Natural killer cell treated with Interleukin-12 subunit alpha and Interleukin-12 subunit beta and Interleukin-15 and Interleukin-18, amount 100 ng/mL, for 72 hours (primary cell): ENCODE results near the gene MAGI1. TPM values are rescaled to one million over a fixed set of nuclear protein-coding genes. Genes with fewer than 3 reads are reported as not detected.

Source experiments
- ATAC-seq, 2 donors: fragments of 150-1000 bp; cut with Tn5 transposase in 1 of 2; sonication (Bioruptor Pico), chemical (Tn5 transposase) in 1 of 2; 2 replicates each; pipeline ENCODE4 v1.10.0; 2021
- DNase-seq: peaks from one replicate; pipeline ENCODE4 v3.0.0; 2022; ENCODE audit warnings: low spot score
- H3K27ac Mint-ChIP-seq, 2 donors: 1 replicate in 1 of 2; 2 replicates in 1 of 2; pipeline ENCODE4 v1.8.0; 2022; ENCODE audit warnings: mixed read lengths in 2 of 2, mild to moderate bottlenecking in 1 of 2, moderate library complexity in 1 of 2
- H3K27me3 Mint-ChIP-seq, 2 donors: 1 replicate in 1 of 2; 2 replicates in 1 of 2; pipeline ENCODE4 v1.8.0; 2022; ENCODE audit warnings: mixed read lengths in 2 of 2
- H3K36me3 Mint-ChIP-seq: one replicate; pipeline ENCODE4 v1.8.0; 2022; ENCODE audit warnings: mixed read lengths
- H3K4me1 Mint-ChIP-seq, 2 donors: 1 replicate in 1 of 2; 2 replicates in 1 of 2; pipeline ENCODE4 v1.8.0; 2022; ENCODE audit warnings: low read depth in 2 of 2, mixed read lengths in 2 of 2, mild to moderate bottlenecking in 1 of 2
- H3K4me3 Mint-ChIP-seq: one replicate; pipeline ENCODE4 v1.8.0; 2022; ENCODE audit warnings: mixed read lengths
- H3K9me3 Mint-ChIP-seq: 2 replicates; pipeline ENCODE4 v1.8.0; 2022; ENCODE audit warnings: mixed read lengths
- total RNA-seq, 2 donors: library from RNA; stranded (reverse); gene quantifications; one replicate each; pipeline ENCODE4 v1.2.3, GENCODE V29; 2022

MAGI1 gene
- total RNA-seq, 2 donors from 2014 or later = not detected

DNA sequence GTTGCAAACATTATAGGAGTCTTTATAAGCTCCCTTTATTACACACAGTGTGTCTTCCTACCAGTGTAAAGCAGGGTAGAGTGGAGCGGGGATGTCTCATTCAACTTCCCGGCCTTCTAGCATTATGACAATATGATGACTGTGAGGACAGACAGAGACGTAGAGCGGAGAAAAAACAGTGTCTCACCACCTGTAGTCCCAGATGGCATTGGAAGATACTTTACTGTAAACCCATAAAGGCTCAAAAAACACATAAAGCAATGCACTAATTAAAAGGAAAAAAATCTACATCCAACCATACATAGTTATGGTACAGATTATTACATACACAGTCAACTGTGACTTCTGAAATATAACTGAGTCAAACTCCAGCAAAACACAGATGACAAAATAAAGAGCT, 383.7 kb downstream of the MAGI1 start:
- no peak overlapping the region for H3K4me3 Mint-ChIP-seq
- ATAC-seq (no peak), DNase-seq (no peak)
- no peaks in the 10 kb centered on the region for H3K4me1 Mint-ChIP-seq
- H3K36me3 Mint-ChIP-seq = no peaks in the 10 kb centered on the region
- peaks cover 9% of the 10 kb centered on the region for H3K9me3 Mint-ChIP-seq
- H3K27me3 Mint-ChIP-seq = no peaks in the 10 kb centered on the region
- no peak overlapping the region for H3K27ac Mint-ChIP-seq

DNA sequence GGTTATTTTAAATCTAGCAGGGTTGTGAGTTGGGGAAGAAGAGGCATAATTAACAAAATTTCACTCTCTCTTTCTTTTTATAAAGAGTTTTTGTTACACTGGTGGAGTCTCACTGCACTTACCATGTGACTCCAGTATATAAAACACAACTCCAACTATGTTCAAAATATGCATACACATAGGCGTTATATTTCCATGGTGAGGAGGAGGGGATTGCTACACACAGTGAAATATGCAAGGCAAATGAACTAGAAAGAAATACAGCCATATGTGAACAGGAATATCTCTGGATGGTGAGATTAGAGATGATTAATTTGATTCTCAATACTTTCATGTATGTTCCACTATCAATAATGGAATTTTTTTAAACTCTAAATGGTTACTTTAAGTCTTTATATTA, 385.0 kb downstream of the MAGI1 start:
- H3K4me3 Mint-ChIP-seq = no peak overlapping the region
- no peaks in the 10 kb centered on the region for H3K36me3 Mint-ChIP-seq
- H3K27me3 Mint-ChIP-seq = no peaks in the 10 kb centered on the region
- ATAC-seq (no peak), DNase-seq (no peak)
- peaks cover 9% of the 10 kb centered on the region for H3K9me3 Mint-ChIP-seq
- H3K27ac Mint-ChIP-seq = no peak overlapping the region
- no peaks in the 10 kb centered on the region for H3K4me1 Mint-ChIP-seq

DNA sequence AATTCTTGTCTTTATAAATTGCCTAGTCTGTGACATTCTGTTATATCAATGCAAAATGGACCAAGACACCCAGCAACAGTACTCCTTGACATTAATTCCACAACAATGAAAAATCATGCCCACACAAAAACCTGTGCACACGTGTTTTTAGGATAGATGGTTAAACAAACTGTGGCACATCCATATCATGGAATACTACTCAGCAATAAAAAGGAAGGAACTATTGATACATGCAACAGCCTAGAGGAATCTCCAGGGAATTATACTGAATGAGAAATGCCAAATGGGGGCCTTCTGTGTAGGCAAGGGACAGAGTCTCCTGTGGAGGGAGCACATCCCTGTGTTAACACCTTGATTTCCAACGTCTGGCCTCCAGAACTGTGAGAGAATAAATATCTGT, 388.5 kb downstream of the MAGI1 start:
- DNase-seq (no peak), ATAC-seq (no peak)
- no peaks in the 10 kb centered on the region for H3K4me1 Mint-ChIP-seq
- no peak overlapping the region for H3K4me3 Mint-ChIP-seq
- no peaks in the 10 kb centered on the region for H3K27me3 Mint-ChIP-seq
- H3K27ac Mint-ChIP-seq = no peak overlapping the region
- peaks cover 10% of the 10 kb centered on the region for H3K9me3 Mint-ChIP-seq
- peaks cover 7% of the 10 kb centered on the region for H3K36me3 Mint-ChIP-seq

DNA sequence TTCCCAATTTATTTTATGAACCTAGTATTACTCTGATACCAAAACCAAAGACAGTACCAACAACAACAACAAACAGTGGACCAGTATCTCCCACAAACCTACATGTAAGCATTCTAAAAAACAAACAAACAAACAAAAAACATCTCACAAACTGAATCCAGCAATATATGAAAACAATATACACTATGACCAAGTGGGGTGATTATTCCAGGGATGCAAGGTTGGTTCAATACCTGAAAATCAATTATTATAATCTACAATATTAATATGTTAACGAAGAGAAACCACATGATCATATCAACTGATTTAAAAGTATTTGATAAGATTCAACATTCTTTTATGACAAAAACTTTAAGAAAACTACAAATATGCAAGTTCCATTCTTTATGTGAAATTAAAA, 391.3 kb downstream of the MAGI1 start:
- DNase-seq = no peak
- Mint-ChIP-seq H3K27ac (no peak overlapping the region), H3K36me3 (peaks cover 11% of the 10 kb centered on the region), H3K9me3 (peaks cover 13% of the 10 kb centered on the region), H3K27me3 (no peaks in the 10 kb centered on the region), H3K4me1 (no peaks in the 10 kb centered on the region), H3K4me3 (no peak overlapping the region)
- no peak for ATAC-seq

DNA sequence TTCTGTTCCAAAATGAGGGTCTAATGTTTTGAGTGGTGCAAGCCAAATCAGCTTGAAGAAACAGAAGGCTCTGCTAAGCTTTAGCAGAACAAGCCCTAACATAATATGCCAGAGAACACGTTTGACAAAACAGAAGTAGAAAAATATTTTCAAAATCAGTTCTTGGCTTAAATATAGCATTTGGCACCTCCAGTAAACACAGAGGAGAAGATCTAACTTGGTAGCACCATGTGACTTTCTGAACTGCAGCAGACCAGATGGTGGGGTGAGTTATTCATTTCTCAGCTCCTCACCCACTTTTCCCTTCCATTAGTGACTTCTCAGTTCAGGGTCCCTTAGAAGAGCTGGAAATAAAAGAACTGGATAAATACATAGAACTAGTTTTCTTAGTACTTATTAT, 395.8 kb downstream of the MAGI1 start:
- no peaks in the 10 kb centered on the region for H3K27me3 Mint-ChIP-seq
- H3K36me3 Mint-ChIP-seq = peaks cover 16% of the 10 kb centered on the region
- H3K4me3 Mint-ChIP-seq = no peak overlapping the region
- ATAC-seq (no peak), DNase-seq (no peak)
- H3K4me1 Mint-ChIP-seq = no peaks in the 10 kb centered on the region
- no peak overlapping the region for H3K27ac Mint-ChIP-seq
- peaks cover 24% of the 10 kb centered on the region for H3K9me3 Mint-ChIP-seq

DNA sequence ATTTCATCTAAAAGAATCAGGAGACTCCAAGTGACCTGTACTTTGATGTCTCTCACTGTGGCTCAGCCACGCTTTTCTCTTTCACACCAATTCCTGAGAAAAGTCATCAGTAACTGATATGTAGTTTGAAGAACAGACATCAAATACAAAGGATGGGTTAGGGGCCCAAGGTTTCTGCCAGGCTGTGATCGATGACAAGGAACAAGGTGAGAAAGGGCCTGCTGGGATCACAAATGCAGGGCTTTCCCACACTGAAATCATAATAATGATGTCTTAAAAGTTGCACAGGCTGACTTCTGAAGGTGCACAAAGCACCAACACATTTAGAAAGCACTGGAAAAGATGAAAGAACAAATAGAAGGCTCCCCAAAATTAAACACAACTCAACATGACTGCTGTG, 396.9 kb downstream of the MAGI1 start:
- peaks cover 24% of the 10 kb centered on the region for H3K9me3 Mint-ChIP-seq
- ATAC-seq = no peak
- DNase-seq = no peak

DNA sequence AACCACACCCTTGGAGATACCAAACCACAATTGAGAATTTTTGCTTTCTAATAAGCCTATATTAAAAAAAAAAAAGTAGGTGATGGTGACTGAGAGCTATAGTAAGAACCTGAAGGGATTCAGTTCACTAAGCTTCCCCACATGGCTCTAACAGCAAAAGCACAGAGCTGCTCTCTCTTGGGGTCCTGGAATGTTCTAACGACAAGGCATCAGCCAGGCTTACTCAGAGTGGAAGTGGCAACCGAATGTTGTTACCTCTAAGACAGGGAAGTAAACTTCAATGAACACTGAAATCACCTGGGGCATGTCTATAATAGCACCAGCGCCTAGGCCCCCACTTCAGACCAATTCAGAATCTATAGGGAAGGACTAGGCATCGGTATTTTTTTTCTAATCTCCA, 397.7 kb downstream of the MAGI1 start:
- Mint-ChIP-seq H3K27me3 (no peaks in the 10 kb centered on the region), H3K36me3 (peaks cover 8% of the 10 kb centered on the region)

More for the DNA sequence above, 396.9 kb downstream of the MAGI1 start:
- H3K36me3 Mint-ChIP-seq = peaks cover 11% of the 10 kb centered on the region
- H3K4me3 Mint-ChIP-seq = no peak overlapping the region
- H3K27me3 Mint-ChIP-seq = no peaks in the 10 kb centered on the region
- no peak overlapping the region for H3K27ac Mint-ChIP-seq
- no peaks in the 10 kb centered on the region for H3K4me1 Mint-ChIP-seq

DNA sequence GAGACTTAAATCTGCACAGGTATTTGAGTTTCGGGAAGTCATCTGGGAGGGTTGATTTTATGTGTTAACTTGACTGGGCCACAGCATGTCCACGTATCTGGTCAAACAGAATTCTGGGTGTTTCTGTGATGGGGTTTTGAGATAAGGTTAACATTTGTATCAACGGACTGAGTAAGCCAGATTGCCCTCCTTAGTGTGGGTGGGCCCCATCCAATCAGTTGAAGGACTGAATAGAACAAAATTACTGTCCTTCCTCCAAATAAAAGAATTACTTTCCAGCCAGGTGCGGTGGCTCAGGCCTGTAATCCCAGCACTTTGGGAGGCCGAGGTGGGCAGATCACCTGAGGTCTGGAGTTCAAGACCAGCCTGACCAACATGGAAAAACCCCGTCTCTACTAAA, 399.3 kb downstream of the MAGI1 start:
- H3K27me3 Mint-ChIP-seq = no peaks in the 10 kb centered on the region
- peaks cover 23% of the 10 kb centered on the region for H3K9me3 Mint-ChIP-seq

More for the DNA sequence above, 397.7 kb downstream of the MAGI1 start:
- H3K4me1 Mint-ChIP-seq = no peaks in the 10 kb centered on the region
- DNase-seq (no peak), ATAC-seq (no peak)
- H3K4me3 Mint-ChIP-seq = no peak overlapping the region
- H3K9me3 Mint-ChIP-seq = peaks cover 19% of the 10 kb centered on the region
- H3K27ac Mint-ChIP-seq = no peak overlapping the region

DNA sequence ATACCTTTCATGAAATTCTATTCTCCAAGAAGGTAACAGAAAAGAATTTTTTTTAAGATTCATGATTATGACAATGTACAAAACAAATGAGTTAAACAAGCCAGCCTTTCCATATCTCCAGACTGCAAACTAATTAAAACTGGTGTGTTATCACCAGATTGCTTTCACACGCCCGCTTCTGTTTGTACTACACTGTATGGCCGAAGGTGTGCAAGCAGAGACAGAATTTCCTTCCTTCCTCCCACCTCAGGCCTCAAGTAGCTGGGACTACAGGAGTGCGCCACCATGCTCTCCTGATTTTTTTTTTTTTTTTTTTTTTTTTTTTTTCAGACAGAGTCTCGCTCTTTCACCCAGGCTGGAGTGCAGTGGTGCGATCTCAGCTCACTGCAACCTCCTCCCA, 400.4 kb downstream of the MAGI1 start:
- Mint-ChIP-seq H3K36me3 (peaks cover 4% of the 10 kb centered on the region), H3K27ac (no peak overlapping the region), H3K4me3 (no peak overlapping the region), H3K9me3 (peaks cover 18% of the 10 kb centered on the region), H3K27me3 (no peaks in the 10 kb centered on the region), H3K4me1 (no peaks in the 10 kb centered on the region)
- DNase-seq = no peak
- no peak for ATAC-seq

More for the DNA sequence above, 399.3 kb downstream of the MAGI1 start:
- peaks cover 8% of the 10 kb centered on the region for H3K36me3 Mint-ChIP-seq
- DNase-seq (no peak), ATAC-seq (no peak)
- no peaks in the 10 kb centered on the region for H3K4me1 Mint-ChIP-seq
- H3K4me3 Mint-ChIP-seq = no peak overlapping the region
- H3K27ac Mint-ChIP-seq = no peak overlapping the region

DNA sequence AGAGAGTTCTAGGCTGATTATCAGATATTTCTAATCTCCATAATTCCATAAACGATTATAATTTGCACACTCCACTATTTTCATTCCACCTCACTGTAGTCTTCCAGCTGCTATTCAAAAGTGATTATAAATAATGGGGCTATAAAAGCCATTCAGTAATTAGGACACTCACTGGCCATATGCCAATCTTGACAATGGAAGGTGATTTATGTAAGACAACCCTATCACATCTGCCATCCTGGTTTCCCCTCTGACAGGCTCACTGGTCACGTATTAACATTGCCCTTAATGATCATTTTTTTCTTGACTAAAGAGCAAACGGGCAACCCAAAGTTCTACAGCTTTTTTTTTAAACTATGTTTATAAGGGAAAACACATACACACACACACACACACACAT, 402.4 kb downstream of the MAGI1 start:
- ATAC-seq (no peak), DNase-seq (no peak)
- Mint-ChIP-seq H3K9me3 (peaks cover 11% of the 10 kb centered on the region), H3K4me3 (no peak overlapping the region), H3K27ac (no peak overlapping the region), H3K4me1 (no peaks in the 10 kb centered on the region), H3K27me3 (no peaks in the 10 kb centered on the region), H3K36me3 (peaks cover 4% of the 10 kb centered on the region)

DNA sequence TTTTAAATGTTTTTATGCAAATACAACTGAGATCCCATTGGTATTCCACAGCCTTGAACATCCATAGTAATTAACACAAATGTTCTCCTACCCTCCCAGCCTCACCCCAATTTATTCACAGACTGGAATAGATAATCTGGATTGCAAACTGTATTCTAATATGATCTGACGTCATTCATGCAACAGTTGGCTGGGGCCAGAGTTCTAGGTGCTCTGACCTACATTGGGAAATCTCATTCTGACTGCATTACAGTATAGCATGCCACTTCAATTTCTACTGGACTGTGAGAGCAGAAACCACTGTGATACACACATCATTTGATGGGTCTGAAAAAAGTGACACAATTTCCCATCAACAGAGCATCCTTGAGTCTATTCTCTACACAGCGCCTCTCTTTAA, 403.1 kb downstream of the MAGI1 start:
- H3K9me3 Mint-ChIP-seq = peaks cover 14% of the 10 kb centered on the region
- peaks cover 4% of the 10 kb centered on the region for H3K36me3 Mint-ChIP-seq
- no peaks in the 10 kb centered on the region for H3K27me3 Mint-ChIP-seq
- no peak for DNase-seq
- ATAC-seq = no peak
- H3K4me3 Mint-ChIP-seq = no peak overlapping the region
- H3K27ac Mint-ChIP-seq = no peak overlapping the region
- H3K4me1 Mint-ChIP-seq = no peaks in the 10 kb centered on the region

DNA sequence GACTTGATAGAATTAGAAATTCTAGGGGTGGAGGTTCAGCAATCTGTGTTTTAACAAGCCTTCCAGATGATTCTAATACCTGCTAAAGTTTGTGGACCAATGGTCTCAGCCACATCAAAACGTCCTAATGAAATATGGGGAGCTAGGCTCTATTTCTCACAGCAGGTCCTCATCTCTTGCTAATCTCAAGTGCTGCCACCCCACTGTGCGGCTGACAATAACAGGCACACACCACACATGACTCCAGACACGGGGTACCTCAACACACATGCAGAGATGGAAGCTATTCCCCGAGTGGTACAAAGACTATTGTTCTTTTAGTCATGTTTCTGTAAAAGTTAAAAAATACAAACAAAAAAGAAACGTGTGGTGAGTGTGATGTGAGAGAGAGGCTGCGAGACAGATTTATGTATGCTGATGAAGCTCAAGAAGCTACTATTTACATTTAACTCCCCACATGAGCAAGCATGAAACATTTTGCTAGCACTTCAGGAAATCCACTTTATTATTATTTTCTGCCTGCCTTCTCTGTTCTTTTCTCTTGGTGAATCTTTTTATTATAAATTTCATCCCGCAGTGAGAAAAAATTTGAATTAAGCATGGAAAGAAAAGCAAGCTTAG, 405.6 kb downstream of the MAGI1 start:
- ATAC-seq (no peak), DNase-seq (no peak)
- H3K4me1 Mint-ChIP-seq = no peaks in the 10 kb centered on the region
- H3K36me3 Mint-ChIP-seq = no peaks in the 10 kb centered on the region
- no peak overlapping the region for H3K27ac Mint-ChIP-seq
- no peak overlapping the region for H3K4me3 Mint-ChIP-seq
- H3K27me3 Mint-ChIP-seq = no peaks in the 10 kb centered on the region
- H3K9me3 Mint-ChIP-seq = peaks cover 16% of the 10 kb centered on the region

DNA sequence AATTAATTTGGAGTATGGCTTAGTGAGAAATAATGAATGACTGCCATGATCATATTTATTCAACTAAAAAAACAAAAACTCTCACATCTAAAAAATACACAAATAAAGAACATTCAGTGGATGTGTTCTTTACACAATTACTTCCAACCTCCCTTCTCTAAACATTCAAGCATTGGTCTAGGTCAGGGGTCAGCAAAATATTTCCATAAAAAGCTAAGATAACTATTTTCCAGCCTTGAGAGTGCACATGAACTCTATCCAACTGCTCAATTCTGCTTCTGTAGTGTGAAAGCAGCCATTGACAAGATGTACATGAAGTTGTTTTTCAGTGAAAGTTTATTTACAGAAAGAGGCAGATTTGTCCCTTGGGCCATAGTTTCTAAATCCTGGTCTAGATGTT, 406.3 kb downstream of the MAGI1 start:
- H3K27ac Mint-ChIP-seq = no peak overlapping the region
- ATAC-seq (no peak), DNase-seq (no peak)
- H3K36me3 Mint-ChIP-seq = no peaks in the 10 kb centered on the region
- no peaks in the 10 kb centered on the region for H3K4me1 Mint-ChIP-seq
- H3K9me3 Mint-ChIP-seq = peaks cover 16% of the 10 kb centered on the region
- no peaks in the 10 kb centered on the region for H3K27me3 Mint-ChIP-seq
- no peak overlapping the region for H3K4me3 Mint-ChIP-seq

DNA sequence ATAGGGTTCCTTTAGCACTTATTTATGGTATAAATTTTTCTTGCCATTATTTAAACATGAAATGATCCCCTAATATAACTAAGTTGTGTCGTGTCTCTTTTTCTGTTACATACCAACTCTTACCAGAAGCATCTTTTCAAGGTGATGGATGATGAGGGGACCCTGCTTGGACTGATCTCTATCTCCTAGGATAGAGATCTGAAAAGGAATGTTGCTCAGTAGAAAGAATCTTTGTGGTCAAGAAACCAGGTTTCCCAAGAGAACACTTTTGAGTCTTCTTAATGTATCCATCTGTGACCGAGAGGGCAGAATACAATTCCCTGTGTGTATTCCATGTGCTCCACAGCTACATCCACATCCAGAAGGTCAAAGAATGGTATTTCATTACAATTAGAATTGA, 409.7 kb downstream of the MAGI1 start:
- Mint-ChIP-seq H3K9me3 (peaks cover 16% of the 10 kb centered on the region), H3K4me3 (no peak overlapping the region), H3K36me3 (peaks cover 4% of the 10 kb centered on the region), H3K4me1 (no peaks in the 10 kb centered on the region), H3K27me3 (no peaks in the 10 kb centered on the region), H3K27ac (no peak overlapping the region)
- DNase-seq (no peak), ATAC-seq (no peak)

DNA sequence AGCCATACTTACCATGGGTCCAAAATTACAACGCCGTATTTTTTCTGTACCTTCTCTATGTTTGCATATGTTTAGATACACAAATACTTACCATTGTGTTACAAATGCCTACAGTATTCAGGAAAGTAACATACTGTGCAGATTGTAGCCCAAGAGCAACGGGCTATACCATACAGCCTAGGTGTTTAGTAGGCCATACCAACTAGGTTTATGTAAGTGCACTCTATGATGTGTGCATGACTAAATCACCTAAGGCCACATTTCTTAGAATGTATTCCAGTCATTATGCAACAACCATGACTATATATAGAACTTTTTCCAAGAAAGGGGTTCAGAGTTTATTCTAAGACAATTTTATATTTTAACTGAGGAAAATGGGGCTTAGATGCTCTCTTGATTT, 411.7 kb downstream of the MAGI1 start:
- Mint-ChIP-seq H3K4me3 (no peak overlapping the region), H3K36me3 (peaks cover 4% of the 10 kb centered on the region), H3K9me3 (peaks cover 14% of the 10 kb centered on the region), H3K4me1 (no peaks in the 10 kb centered on the region), H3K27me3 (no peaks in the 10 kb centered on the region), H3K27ac (no peak overlapping the region)
- no peak for DNase-seq
- ATAC-seq = no peak
